DOHH2 (cell line): ENCODE measurements around the gene SLC19A1.

Experiments
- CTCF ChIP-seq: fragments of 200-600 bp; sonication (generic); IDR thresholded peaks from one replicate; pipeline ENCODE4 v1.5.1; 2014; ENCODE audit warnings: antibody characterized with exemption, mild to moderate bottlenecking, low read depth, low read length; ENCODE audit not compliant: poor library complexity, severe bottlenecking
- EZH2phosphoT487 ChIP-seq: fragments of 200-600 bp; sonication (generic); IDR thresholded peaks from 2 replicates; pipeline ENCODE4 v1.6.1; 2017; ENCODE audit warnings: borderline replicate concordance, mild to moderate bottlenecking, antibody characterized with exemption, low read length, moderate library complexity, mixed read lengths

GRCh38 chr21:45523411-45524101 is 18.7 kb downstream of the SLC19A1 start:
- TF ChIP-seq CTCF = no peak
- no peak for TF ChIP-seq EZH2phosphoT487
